Lower leg skin (tissue), 3 donors: ENCODE measurements around the gene TBC1D20.

Experiments used
- CTCF ChIP-seq, 3 donors: fragments of 450-650 bp; IDR thresholded peaks; one replicate each; pipeline ENCODE4 v1.5.1; 2016; ENCODE audit warnings: antibody characterized with exemption in 3 of 3, mild to moderate bottlenecking in 3 of 3, moderate library complexity in 2 of 3
- POLR2A ChIP-seq, 2 donors: fragments of 450-650 bp; IDR thresholded peaks; one replicate each; pipeline ENCODE4 v1.6.1; 2016 to 2017; ENCODE audit warnings: antibody characterized with exemption in 2 of 2, mild to moderate bottlenecking in 1 of 2, moderate library complexity in 1 of 2

DNA sequence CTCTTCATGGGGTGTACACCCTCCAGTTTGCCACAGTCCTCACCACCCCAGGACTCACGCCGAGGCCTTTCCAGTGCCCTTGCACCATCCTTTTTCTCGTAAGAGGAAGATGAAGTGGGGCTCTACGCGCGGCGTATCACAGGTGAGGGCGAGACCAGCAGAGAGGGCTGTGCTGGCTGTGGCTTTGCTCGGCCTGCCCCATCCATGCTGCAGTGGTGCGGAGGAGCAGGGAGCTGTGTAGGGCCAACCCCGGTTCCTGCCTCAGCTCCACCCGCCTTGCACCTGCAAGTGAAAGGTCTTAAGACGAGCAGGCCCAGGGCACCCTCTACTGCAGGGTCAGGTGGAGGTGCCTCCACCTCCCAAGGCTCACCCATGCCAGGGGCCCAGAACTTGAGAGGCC is 30.1 kb downstream of the TBC1D20 start:
- TF ChIP-seq POLR2A (IDR thresholded peaks at IDR 0.05) (no peak), CTCF (IDR thresholded peaks at IDR 0.05) (no peak)
